IPS DF 6.9 (cell line): ENCODE measurements around the gene FAM219A.

ENCODE experiments used
- DNase-seq: peaks from one replicate; pipeline ENCODE4 v3.0.0-alpha.2; 2013; ENCODE audit warnings: low read depth, low spot score
- H3K27ac ChIP-seq: one replicate; pipeline ENCODE4 v1.5.1; 2013; ENCODE audit warnings: low read length, control low read depth
- H3K27me3 ChIP-seq: 2 replicates; pipeline ENCODE4 v1.6.1; 2013; ENCODE audit warnings: mild to moderate bottlenecking, low read length; ENCODE audit not compliant: control insufficient read depth, insufficient read depth
- H3K36me3 ChIP-seq: 2 replicates; pipeline ENCODE4 v1.6.1; 2013; ENCODE audit warnings: low read length; ENCODE audit not compliant: control insufficient read depth, insufficient read depth
- H3K4me1 ChIP-seq: 2 replicates; pipeline ENCODE4 v1.6.1; 2013; ENCODE audit warnings: low read length; ENCODE audit not compliant: control insufficient read depth, insufficient read depth
- H3K4me3 ChIP-seq: 2 replicates; pipeline ENCODE4 v1.5.1; 2013; ENCODE audit warnings: mild to moderate bottlenecking, low read length
- H3K9me3 ChIP-seq: 2 replicates; pipeline ENCODE4 v1.6.1; 2013; ENCODE audit warnings: low read length, inconsistent platforms; ENCODE audit not compliant: control insufficient read depth, insufficient read depth
- WGBS: extraction: QIAGEN DNeasy Blood & Tissue Kit; methylation state at CpG from one replicate; pipeline ENCODE4 v1.1.7; 2013; ENCODE audit warnings: mixed read lengths, missing lambda C conversion rate; ENCODE audit not compliant: insufficient read length, insufficient coverage; 5-methylcytosine and 5-hydroxymethylcytosine counted together

The FAM219A gene

GRCh38 chr9:34500623-34501267 lies 42.4 kb upstream of the FAM219A start:
- WGBS = no CpG with 5 or more reads among the region's 6 CpGs
- DNase-seq = no peak
- Histone ChIP-seq H3K27me3 (no peaks in the 10 kb centered on the region), H3K4me3 (no peak overlapping the region), H3K9me3 (no peaks in the 10 kb centered on the region), H3K4me1 (no peaks in the 10 kb centered on the region; the same call in 1 of the 2 replicates), H3K27ac (no peak overlapping the region), H3K36me3 (no peaks in the 10 kb centered on the region)

GRCh38 chr9:34499076-34499475 lies 40.7 kb upstream of the FAM219A start:
- H3K4me3 ChIP-seq = no peak overlapping the region
- H3K36me3 ChIP-seq = no peaks in the 10 kb centered on the region
- H3K27me3 ChIP-seq = no peaks in the 10 kb centered on the region
- no peaks in the 10 kb centered on the region for H3K9me3 ChIP-seq
- H3K4me1 ChIP-seq = no peaks in the 10 kb centered on the region; the same call in 1 of the 2 replicates
- no peak for DNase-seq
- no peak overlapping the region for H3K27ac ChIP-seq
- no CpG with 5 or more reads among the region's 2 CpGs for WGBS

- Histone ChIP-seq H3K27me3 (no peaks in the 10 kb centered on the region), H3K36me3 (no peaks in the 10 kb centered on the region), H3K27ac (no peak overlapping the region), H3K4me3 (no peak overlapping the region), H3K4me1 (no peaks in the 10 kb centered on the region; the same call in 1 of the 2 replicates), H3K9me3 (no peaks in the 10 kb centered on the region)
- no CpG with 5 or more reads among the region's 3 CpGs for WGBS
- no peak for DNase-seq
Measured at GRCh38 chr9:34498553-34498952, 40.2 kb upstream of the FAM219A start.

GRCh38 chr9:34496149-34496712 lies 37.9 kb upstream of the FAM219A start:
- WGBS = no CpG with 5 or more reads among the region's 6 CpGs
- Histone ChIP-seq H3K36me3 (peaks cover 2% of the 10 kb centered on the region; the same call in 1 of the 2 replicates), H3K4me1 (no peaks in the 10 kb centered on the region), H3K27ac (no peak overlapping the region), H3K27me3 (no peaks in the 10 kb centered on the region), H3K4me3 (no peak overlapping the region), H3K9me3 (no peaks in the 10 kb centered on the region)
- no peak for DNase-seq

- Histone ChIP-seq H3K27me3 (no peaks in the 10 kb centered on the region), H3K4me3 (no peak overlapping the region), H3K4me1 (no peaks in the 10 kb centered on the region), H3K27ac (no peak overlapping the region), H3K36me3 (peaks cover 2% of the 10 kb centered on the region; the same call in 1 of the 2 replicates), H3K9me3 (no peaks in the 10 kb centered on the region)
- DNase-seq = no peak
- no CpG with 5 or more reads among the region's 8 CpGs for WGBS
Measured at GRCh38 chr9:34493972-34494535, 35.7 kb upstream of the FAM219A start.

GRCh38 chr9:34492051-34492450 lies 33.7 kb upstream of the FAM219A start:
- no peak overlapping the region for H3K27ac ChIP-seq
- H3K4me3 ChIP-seq = no peak overlapping the region
- DNase-seq = no peak
- no peaks in the 10 kb centered on the region for H3K27me3 ChIP-seq
- no peaks in the 10 kb centered on the region for H3K4me1 ChIP-seq
- H3K9me3 ChIP-seq = no peaks in the 10 kb centered on the region
- peaks cover 2% of the 10 kb centered on the region; the same call in 1 of the 2 replicates for H3K36me3 ChIP-seq
- no CpG with 5 or more reads among the region's 2 CpGs for WGBS

GRCh38 chr9:34491596-34491995 lies 33.2 kb upstream of the FAM219A start:
- no peaks in the 10 kb centered on the region for H3K27me3 ChIP-seq
- DNase-seq = no peak
- no peaks in the 10 kb centered on the region for H3K9me3 ChIP-seq
- H3K27ac ChIP-seq = no peak overlapping the region
- peaks cover 2% of the 10 kb centered on the region; the same call in 1 of the 2 replicates for H3K36me3 ChIP-seq
- no CpG with 5 or more reads among the region's 2 CpGs for WGBS
- H3K4me3 ChIP-seq = no peak overlapping the region
- H3K4me1 ChIP-seq = no peaks in the 10 kb centered on the region

- Histone ChIP-seq H3K4me3 (no peak overlapping the region), H3K27me3 (no peaks in the 10 kb centered on the region), H3K27ac (no peak overlapping the region), H3K4me1 (no peaks in the 10 kb centered on the region), H3K36me3 (peaks cover 2% of the 10 kb centered on the region; the same call in 1 of the 2 replicates), H3K9me3 (no peaks in the 10 kb centered on the region)
- DNase-seq = no peak
- no CpG with 5 or more reads among the region's 3 CpGs for WGBS
Measured at GRCh38 chr9:34490760-34491159, 32.4 kb upstream of the FAM219A start.

GRCh38 chr9:34490360-34490759 lies 32.0 kb upstream of the FAM219A start:
- no CpG with 5 or more reads among the region's 1 CpG for WGBS
- Histone ChIP-seq H3K36me3 (peaks cover 2% of the 10 kb centered on the region; the same call in 1 of the 2 replicates), H3K27ac (no peak overlapping the region), H3K4me3 (no peak overlapping the region), H3K27me3 (no peaks in the 10 kb centered on the region), H3K4me1 (no peaks in the 10 kb centered on the region), H3K9me3 (no peaks in the 10 kb centered on the region)
- DNase-seq = no peak

- H3K4me1 ChIP-seq = no peaks in the 10 kb centered on the region
- WGBS = no CpG with 5 or more reads among the region's 3 CpGs
- no peak overlapping the region for H3K27ac ChIP-seq
- no peak for DNase-seq
- no peaks in the 10 kb centered on the region for H3K27me3 ChIP-seq
- H3K9me3 ChIP-seq = no peaks in the 10 kb centered on the region
- peaks cover 2% of the 10 kb centered on the region; the same call in 1 of the 2 replicates for H3K36me3 ChIP-seq
- no peak overlapping the region for H3K4me3 ChIP-seq
Measured at GRCh38 chr9:34486572-34486971, 28.2 kb upstream of the FAM219A start.
